ENCODE measurements around the gene HECW1. TPM values are rescaled to one million over a fixed set of nuclear protein-coding genes. Genes with fewer than 3 reads are reported as not detected.

HECW1 gene
- total and polyA plus RNA-seq, 10 of the 15 experiments (the other 5 are each of a cell fraction or from before 2014, with no cell fraction given): under 0.01 to 0.31 (median 0.04) TPM; not detected in 3

- TF ChIP-seq, protein P1, sequence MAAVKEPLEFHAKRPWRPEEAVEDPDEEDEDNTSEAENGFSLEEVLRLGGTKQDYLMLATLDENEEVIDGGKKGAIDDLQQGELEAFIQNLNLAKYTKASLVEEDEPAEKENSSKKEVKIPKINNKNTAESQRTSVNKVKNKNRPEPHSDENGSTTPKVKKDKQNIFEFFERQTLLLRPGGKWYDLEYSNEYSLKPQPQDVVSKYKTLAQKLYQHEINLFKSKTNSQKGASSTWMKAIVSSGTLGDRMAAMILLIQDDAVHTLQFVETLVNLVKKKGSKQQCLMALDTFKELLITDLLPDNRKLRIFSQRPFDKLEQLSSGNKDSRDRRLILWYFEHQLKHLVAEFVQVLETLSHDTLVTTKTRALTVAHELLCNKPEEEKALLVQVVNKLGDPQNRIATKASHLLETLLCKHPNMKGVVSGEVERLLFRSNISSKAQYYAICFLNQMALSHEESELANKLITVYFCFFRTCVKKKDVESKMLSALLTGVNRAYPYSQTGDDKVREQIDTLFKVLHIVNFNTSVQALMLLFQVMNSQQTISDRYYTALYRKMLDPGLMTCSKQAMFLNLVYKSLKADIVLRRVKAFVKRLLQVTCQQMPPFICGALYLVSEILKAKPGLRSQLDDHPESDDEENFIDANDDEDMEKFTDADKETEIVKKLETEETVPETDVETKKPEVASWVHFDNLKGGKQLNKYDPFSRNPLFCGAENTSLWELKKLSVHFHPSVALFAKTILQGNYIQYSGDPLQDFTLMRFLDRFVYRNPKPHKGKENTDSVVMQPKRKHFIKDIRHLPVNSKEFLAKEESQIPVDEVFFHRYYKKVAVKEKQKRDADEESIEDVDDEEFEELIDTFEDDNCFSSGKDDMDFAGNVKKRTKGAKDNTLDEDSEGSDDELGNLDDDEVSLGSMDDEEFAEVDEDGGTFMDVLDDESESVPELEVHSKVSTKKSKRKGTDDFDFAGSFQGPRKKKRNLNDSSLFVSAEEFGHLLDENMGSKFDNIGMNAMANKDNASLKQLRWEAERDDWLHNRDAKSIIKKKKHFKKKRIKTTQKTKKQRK (IDR thresholded peaks at IDR 0.05; ENCODE audit: low read depth, low read length): no peak
- peak; percentile 41 to 47; a peak in 3 of 4 replicates for TF ChIP-seq IKZF2 (IDR thresholded peaks at IDR 0.05)
- TF ChIP-seq, protein P2, sequence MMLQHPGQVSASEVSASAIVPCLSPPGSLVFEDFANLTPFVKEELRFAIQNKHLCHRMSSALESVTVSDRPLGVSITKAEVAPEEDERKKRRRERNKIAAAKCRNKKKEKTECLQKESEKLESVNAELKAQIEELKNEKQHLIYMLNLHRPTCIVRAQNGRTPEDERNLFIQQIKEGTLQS (IDR thresholded peaks at IDR 0.05; ENCODE audit: borderline replicate concordance, extremely low read depth, low read depth, low read length): no peak
- TF ChIP-seq TARDBP (IDR thresholded peaks at IDR 0.05; ENCODE audit: borderline replicate concordance): no peak
- no peak for TF ChIP-seq PAX5 (IDR thresholded peaks at IDR 0.05; ENCODE audit: borderline replicate concordance, low read depth, low read length)
- no peak for TF ChIP-seq ZNF592 (IDR thresholded peaks at IDR 0.05)
- no peak for TF ChIP-seq PRDM15 (CRISPR knock-in tag; IDR thresholded peaks at IDR 0.05)
- TF ChIP-seq ZNF217 (IDR thresholded peaks at IDR 0.05): no peak
These were observed 491.8 kb downstream of the HECW1 start (continued) for GRCh38 chr7:43604251-43604650.

Measured in GM12878 (cell line).